WI38 (cell line): ENCODE results near the gene SUV39H1.

Experiments
- H3K4me3 ChIP-seq: 2 replicates; pipeline ENCODE4 v1.5.1; 2011; ENCODE audit warnings: low read depth, mild to moderate bottlenecking, control low read depth, low read length
- CTCF ChIP-seq: IDR thresholded peaks from 2 replicates; pipeline ENCODE4 v1.5.1; 2012; ENCODE audit warnings: low read depth, mild to moderate bottlenecking, control low read depth, low read length

The SUV39H1 gene

GRCh38 chrX:48700951-48701653 lies 4.6 kb downstream of the SUV39H1 start:
- no peak overlapping the region for H3K4me3 ChIP-seq
- no peak for TF ChIP-seq CTCF

- no peak overlapping the region for H3K4me3 ChIP-seq
- no peak for TF ChIP-seq CTCF
Measured at GRCh38 chrX:48702032-48702431, 5.5 kb downstream of the SUV39H1 start.

GRCh38 chrX:48702716-48703115 lies 6.2 kb downstream of the SUV39H1 start:
- no peak for TF ChIP-seq CTCF

GRCh38 chrX:48703228-48703627 lies 6.7 kb downstream of the SUV39H1 start:
- H3K4me3 ChIP-seq: no peak overlapping the region
- no peak for TF ChIP-seq CTCF

More at GRCh38 chrX:48702716-48703115, 6.2 kb downstream of the SUV39H1 start:
- no peak overlapping the region for H3K4me3 ChIP-seq

- no peak for TF ChIP-seq CTCF
- H3K4me3 ChIP-seq: no peak overlapping the region
Measured at GRCh38 chrX:48703642-48704481, 7.3 kb downstream of the SUV39H1 start.

- H3K4me3 ChIP-seq: no peak overlapping the region
- no peak for TF ChIP-seq CTCF
Measured at GRCh38 chrX:48705871-48706270, 9.3 kb downstream of the SUV39H1 start.

- TF ChIP-seq CTCF: no peak
- H3K4me3 ChIP-seq: no peak overlapping the region
Measured at GRCh38 chrX:48709522-48710112, 13.1 kb downstream of the SUV39H1 start.
